Esophagus mucosa (tissue), 1 donor: ENCODE data around the gene MOCS1. TPM values are rescaled to one million over a fixed set of nuclear protein-coding genes. Genes with fewer than 3 reads are reported as not detected.

Experiments used
- ATAC-seq: fragments of 200-7000 bp; cut with Tn5 transposase; one replicate; pipeline ENCODE4 v1.9.1; 2020
- total RNA-seq: library from RNA; stranded (reverse); gene quantifications from one replicate; pipeline ENCODE4 v1.2.4, GENCODE V29; 2023
- donor health status: DM: yes; HTN: yes; CAD: no.

MOCS1 gene
- total RNA-seq, 1 donor from 2014 or later = 4.3 TPM

DNA sequence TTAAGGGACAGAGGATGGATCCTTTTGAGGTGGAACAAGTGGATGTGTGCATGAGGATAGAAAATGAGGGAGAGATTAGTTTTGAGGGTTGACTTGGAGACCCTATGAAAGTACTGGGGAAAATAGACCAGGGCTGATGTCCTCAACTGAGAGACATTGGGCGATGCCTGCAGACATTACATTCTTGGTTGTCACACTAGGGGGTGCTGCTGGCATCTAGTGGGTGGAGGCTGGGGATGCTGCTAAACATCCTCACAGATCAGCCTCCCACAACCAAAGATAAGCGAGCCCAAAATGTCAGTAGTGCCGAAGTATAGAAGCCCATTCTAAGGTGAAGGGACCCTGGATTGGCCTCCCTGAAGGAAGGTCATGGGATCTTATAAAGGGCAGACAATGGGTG, 63.3 kb downstream of the MOCS1 start:
- no peak for ATAC-seq

DNA sequence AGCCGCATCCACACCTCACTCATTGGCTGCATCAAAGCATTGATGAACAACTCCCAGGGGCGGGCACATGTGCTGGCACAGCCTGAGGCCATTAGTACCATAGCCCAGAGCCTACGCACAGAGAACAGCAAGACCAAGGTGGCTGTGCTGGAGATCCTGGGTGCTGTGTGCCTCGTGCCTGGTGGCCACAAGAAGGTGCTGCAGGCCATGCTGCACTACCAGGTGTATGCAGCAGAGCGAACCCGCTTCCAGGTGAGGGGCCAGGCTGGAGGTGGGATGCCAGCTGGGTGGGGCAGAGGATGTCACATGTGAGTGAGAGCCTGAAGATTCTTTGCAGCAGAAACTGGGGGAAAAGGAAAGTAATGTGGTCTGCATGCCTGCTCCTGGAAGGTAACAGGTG, 66.7 kb downstream of the MOCS1 start:
- ATAC-seq = peak; percentile 23

DNA sequence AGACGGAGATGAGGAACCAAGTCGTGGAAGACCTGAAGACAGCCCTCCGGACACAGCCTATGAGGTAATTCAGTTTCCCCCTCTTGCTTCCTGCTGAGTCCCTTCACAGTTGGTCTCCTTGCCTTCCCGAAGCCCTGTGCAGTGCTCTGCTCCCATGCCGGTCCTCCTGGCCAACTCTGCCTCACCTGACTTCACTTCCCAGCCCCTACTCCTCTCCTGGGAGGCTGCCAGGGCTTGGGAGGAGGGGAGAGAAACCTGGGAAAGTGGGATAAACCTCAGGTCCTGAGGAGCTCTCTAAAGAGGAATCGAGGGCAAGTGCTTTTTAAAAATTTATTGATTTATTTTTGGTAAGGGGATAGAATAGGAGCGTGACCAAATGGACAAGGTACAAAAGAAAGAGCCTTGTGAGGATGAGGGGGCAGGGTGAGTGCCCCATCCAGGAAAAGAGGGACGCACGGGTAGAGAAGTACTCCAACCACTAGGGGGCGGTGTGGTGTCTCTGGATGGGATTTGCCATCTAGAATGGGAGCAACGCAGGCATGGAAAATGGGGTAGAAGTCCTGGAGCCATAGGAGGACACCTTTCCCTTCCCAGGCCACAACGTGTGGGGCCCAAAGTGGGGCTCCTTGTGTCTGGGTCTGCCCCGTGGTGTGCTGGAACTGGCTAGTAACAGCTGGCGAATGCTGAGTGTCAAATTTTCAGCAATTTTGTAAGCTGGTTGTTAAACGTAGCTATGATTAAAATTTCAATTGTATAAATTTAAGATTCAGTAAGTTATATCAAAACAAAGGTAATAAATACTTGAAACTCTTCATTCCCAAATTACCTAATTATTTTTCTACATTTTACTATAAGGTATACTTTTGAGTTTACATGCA, 69.0 kb downstream of the MOCS1 start:
- peak; percentile 53 for ATAC-seq

DNA sequence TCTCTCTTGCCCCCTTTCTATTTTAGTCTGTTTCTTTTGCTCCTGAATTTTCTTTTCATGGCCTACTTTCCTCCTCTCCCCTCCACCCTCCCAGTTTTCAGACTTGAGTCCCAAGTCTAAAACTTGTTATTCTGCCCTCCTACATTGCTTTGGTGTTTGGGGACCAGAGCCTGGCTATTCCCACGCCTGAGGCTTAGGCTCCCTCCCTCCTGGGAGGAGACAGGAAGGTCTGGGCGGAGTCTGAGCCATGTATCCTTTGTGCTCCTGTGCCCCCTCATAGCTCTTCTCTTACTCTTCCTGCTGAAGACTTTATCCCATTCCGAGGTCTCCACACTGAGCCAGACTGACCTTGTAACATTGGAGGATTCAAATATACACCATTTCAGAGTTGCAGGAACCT, 72.6 kb downstream of the MOCS1 start:
- ATAC-seq = no peak

DNA sequence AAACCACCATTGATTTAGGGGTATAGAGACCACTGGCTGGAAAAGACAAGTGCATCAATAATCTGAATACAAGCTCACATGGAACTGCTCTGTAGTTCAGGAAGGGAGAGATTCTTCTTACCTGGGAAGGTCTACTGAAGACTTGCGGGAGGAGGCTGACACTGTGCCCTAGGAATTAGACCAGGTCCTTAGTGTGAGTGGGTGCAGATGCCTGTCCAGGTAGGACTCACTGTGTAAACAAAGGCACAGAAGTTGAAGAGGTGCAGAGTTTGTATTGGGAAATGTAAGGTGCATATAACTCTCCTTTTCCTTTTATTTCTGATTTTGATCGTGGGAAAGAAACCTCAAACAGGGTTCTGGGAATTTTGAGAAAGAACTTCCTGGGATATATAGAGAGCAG, 75.2 kb downstream of the MOCS1 start:
- no peak for ATAC-seq

DNA sequence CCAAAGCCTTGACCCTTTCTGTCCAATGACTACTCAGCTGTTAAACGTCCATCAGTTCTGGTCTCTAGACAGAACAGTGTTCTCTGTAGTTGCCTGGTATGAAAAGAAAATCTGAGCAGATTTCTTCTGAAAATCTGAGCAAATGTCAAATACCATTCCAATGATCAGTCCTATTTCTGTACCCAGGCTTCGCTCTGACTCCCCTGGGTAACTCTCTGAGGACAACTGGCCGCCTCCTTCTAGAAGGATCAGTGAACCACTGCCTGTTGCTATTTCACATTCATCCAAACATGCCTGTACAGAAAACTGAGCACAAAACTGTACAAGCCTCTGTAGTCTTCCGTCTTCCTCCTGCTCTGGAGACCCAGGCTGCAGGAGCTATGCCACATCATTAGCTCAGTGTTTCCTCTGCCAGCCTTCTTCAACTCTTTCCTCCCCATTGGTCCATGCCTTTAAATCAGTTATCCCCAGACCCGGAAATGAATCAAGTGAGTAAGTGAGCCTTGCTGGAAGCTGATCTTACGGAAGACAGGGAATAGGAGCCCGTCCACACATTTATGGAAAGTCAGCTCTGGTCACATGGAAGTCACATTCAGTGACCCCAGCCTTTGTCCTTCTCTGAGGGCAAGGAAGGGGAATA, 78.8 kb downstream of the MOCS1 start:
- no peak for ATAC-seq

Other genes with a start within 250 kb of the MOCS1 start
- gene KIF6, start 209.1 kb downstream of the MOCS1 start, total RNA-seq = 0.24 TPM
- 2.3 TPM for gene DAAM2, start 142.1 kb downstream of the MOCS1 start, total RNA-seq